H1 (cell line): ENCODE measurements around the gene KTN1. TPM values are rescaled to one million over a fixed set of nuclear protein-coding genes. Genes with fewer than 3 reads are reported as not detected.

Experiments used
- CTCF ChIA-PET: fragments of 300-600 bp; sonication (Branson Sonifier 250); formaldehyde crosslinking; loops from one replicate; lab custom pipeline; 2021; ENCODE audit not compliant: partially characterized antibody; lab: Charles Lee
- POLR2A ChIA-PET: fragments of 300-600 bp; sonication (Branson Sonifier 250); formaldehyde crosslinking; loops from one replicate; lab custom pipeline; 2021; ENCODE audit warnings: inconsistent platforms; ENCODE audit not compliant: partially characterized antibody; lab: Charles Lee
- DNase-seq, 2 experiments: peaks; one replicate each; pipeline versions ENCODE4 v3.0.0 to v3.0.0-alpha.2; 2010 to 2022; ENCODE audit warnings: low spot score in 2 of 2, low read depth in 1 of 2, mixed read lengths in 1 of 2
- FAIRE-seq: peaks from 2 replicates; lab custom pipeline; 2011; peaks lifted over from hg19 to GRCh38; lab: Jason Lieb, UNC
- H2AFZ ChIP-seq: 2 replicates; pipeline ENCODE4 v1.8.1; 2012; ENCODE audit warnings: low read length, inconsistent platforms
- H2AK5ac ChIP-seq: 2 replicates; pipeline ENCODE4 v1.6.1; 2013; ENCODE audit warnings: low read depth, low read length
- H2BK120ac ChIP-seq: replicated peaks from 2 replicates; pipeline ENCODE3; 2013; ENCODE audit warnings: low read depth, low read length, inconsistent platforms
- H2BK12ac ChIP-seq: 2 replicates; pipeline ENCODE4 v1.6.1; 2013; ENCODE audit warnings: low read depth, low read length
- H2BK15ac ChIP-seq: 2 replicates; pipeline ENCODE4 v1.6.1; 2013; ENCODE audit warnings: low read length
- H2BK20ac ChIP-seq: 2 replicates; pipeline ENCODE4 v1.6.1; 2013; ENCODE audit warnings: low read length
- H2BK5ac ChIP-seq: 2 replicates; pipeline ENCODE4 v1.6.1; 2013; ENCODE audit warnings: low read depth, low read length
- H3K14ac ChIP-seq: 2 replicates; pipeline ENCODE4 v1.6.1; 2013; ENCODE audit warnings: inconsistent platforms; ENCODE audit not compliant: insufficient read length
- H3K18ac ChIP-seq: 2 replicates; pipeline ENCODE4 v1.6.1; 2013; ENCODE audit warnings: low read length; ENCODE audit errors: extremely low read depth
- H3K23ac ChIP-seq: 2 replicates; pipeline ENCODE4 v1.6.1; 2013; ENCODE audit warnings: inconsistent platforms; ENCODE audit not compliant: insufficient read length
- H3K23me2 ChIP-seq: 2 replicates; pipeline ENCODE4 v1.6.1; 2013; ENCODE audit warnings: low read depth, low read length
- H3K27ac ChIP-seq: 2 replicates; pipeline ENCODE4 v1.6.1; 2011; ENCODE audit warnings: low read depth, low read length, inconsistent platforms
- H3K27me3 ChIP-seq, 4 experiments: replicated peaks in 1 of 4; 1 replicate in 1 of 4; 2 replicates in 3 of 4; pipeline versions ENCODE4 v1.6.1 to v1.8.1; 2011 to 2013; ENCODE audit warnings: low read length in 3 of 4, mild to moderate bottlenecking in 3 of 4, inconsistent platforms in 2 of 4, mixed read lengths in 2 of 4, moderate library complexity in 1 of 4; ENCODE audit not compliant: control insufficient read depth in 3 of 4, insufficient read depth in 3 of 4; ENCODE audit errors: extremely low read depth in 1 of 4
- H3K36me3 ChIP-seq, 4 experiments: 2 replicates each; pipeline versions ENCODE4 v1.6.1 to v1.8.1; 2011 to 2013; ENCODE audit warnings: mild to moderate bottlenecking in 4 of 4, low read length in 3 of 4, moderate library complexity in 2 of 4, control low read depth in 1 of 4, inconsistent platforms in 1 of 4; ENCODE audit not compliant: insufficient read depth in 4 of 4, control insufficient read depth in 2 of 4
- H3K4ac ChIP-seq: replicated peaks from 2 replicates; pipeline ENCODE3; 2013; ENCODE audit warnings: low read length, low read depth, mixed read lengths, inconsistent platforms; ENCODE audit not compliant: insufficient read length
- H3K4me1 ChIP-seq, 4 experiments: replicated peaks in 1 of 4; 1 replicate in 1 of 4; 2 replicates in 3 of 4; pipeline versions ENCODE4 v1.6.1 to v1.8.1; 2011 to 2013; ENCODE audit warnings: low read length in 3 of 4, inconsistent platforms in 2 of 4, mixed read lengths in 1 of 4; ENCODE audit not compliant: insufficient read depth in 4 of 4, control insufficient read depth in 3 of 4
- H3K4me2 ChIP-seq, 2 experiments: 2 replicates each; pipeline versions ENCODE4 v1.6.1 to v1.8.1; 2011 to 2013; ENCODE audit warnings: low read depth in 2 of 2, low read length in 2 of 2, control low read depth in 1 of 2, inconsistent platforms in 1 of 2, mild to moderate bottlenecking in 1 of 2; ENCODE audit not compliant: insufficient read depth in 1 of 2
- H3K4me3 ChIP-seq, 4 experiments: fragments of 200-600, 300-600 bp in 1 of 4; sonication (generic), shearing (Covaris generic), sonication (Bioruptor Twin) in 1 of 4; 2 replicates each; pipeline versions ENCODE4 v1.5.1 to v1.8.1; 2011 to 2016; ENCODE audit warnings: low read length in 4 of 4, low read depth in 3 of 4, control low read depth in 2 of 4, inconsistent platforms in 2 of 4, mild to moderate bottlenecking in 2 of 4, mixed read lengths in 1 of 4, moderate library complexity in 1 of 4; ENCODE audit not compliant: insufficient read depth in 2 of 4; ENCODE audit errors: extremely low read depth in 1 of 4
- H3K56ac ChIP-seq: replicated peaks from 2 replicates; pipeline ENCODE3; 2013; ENCODE audit warnings: low read depth, mild to moderate bottlenecking, mixed read lengths, low read length, inconsistent platforms; ENCODE audit not compliant: insufficient read length
- H3K79me1 ChIP-seq: 2 replicates; pipeline ENCODE4 v1.6.1; 2013; ENCODE audit warnings: low read depth, low read length, control low read depth
- H3K79me2 ChIP-seq, 2 experiments: 2 replicates each; pipeline versions ENCODE4 v1.6.1 to v1.8.1; 2012 to 2013; ENCODE audit warnings: low read length in 2 of 2, mild to moderate bottlenecking in 2 of 2, inconsistent platforms in 1 of 2; ENCODE audit not compliant: insufficient read depth in 2 of 2, control insufficient read depth in 1 of 2
- H3K9ac ChIP-seq, 4 experiments: replicated peaks in 1 of 4; 1 replicate in 1 of 4; 2 replicates in 3 of 4; pipeline versions ENCODE4 v1.6.1 to v1.8.1; 2011 to 2013; ENCODE audit warnings: low read depth in 3 of 4, low read length in 3 of 4, control low read depth in 2 of 4, mild to moderate bottlenecking in 2 of 4, moderate library complexity in 2 of 4, inconsistent platforms in 1 of 4; ENCODE audit errors: extremely low read depth in 1 of 4
- H3K9me3 ChIP-seq, 2 experiments: 2 replicates each; pipeline versions ENCODE4 v1.6.1 to v1.8.1; 2012 to 2013; ENCODE audit warnings: mild to moderate bottlenecking in 2 of 2, moderate library complexity in 2 of 2, control low read depth in 1 of 2, inconsistent platforms in 1 of 2, low read depth in 1 of 2, low read length in 1 of 2, mixed read lengths in 1 of 2; ENCODE audit not compliant: insufficient read depth in 2 of 2
- H4K20me1 ChIP-seq, 2 experiments: replicated peaks in 1 of 2; 2 replicates each; pipeline versions ENCODE3 to v1.8.1; 2011 to 2013; ENCODE audit warnings: inconsistent platforms in 2 of 2, low read length in 2 of 2, mild to moderate bottlenecking in 1 of 2; ENCODE audit not compliant: insufficient read depth in 2 of 2, control insufficient read depth in 1 of 2
- H4K5ac ChIP-seq: 2 replicates; pipeline ENCODE4 v1.6.1; 2013; ENCODE audit warnings: low read length, low read depth, mixed read lengths, inconsistent platforms; ENCODE audit not compliant: insufficient read length
- H4K8ac ChIP-seq: 2 replicates; pipeline ENCODE4 v1.8.0; 2013; ENCODE audit warnings: mild to moderate bottlenecking, moderate library complexity, low read length, inconsistent platforms; ENCODE audit not compliant: insufficient read depth; ENCODE audit errors: extremely low read depth
- H4K91ac ChIP-seq: replicated peaks from 2 replicates; pipeline ENCODE3; 2013; ENCODE audit warnings: low read length, mixed read lengths, inconsistent platforms; ENCODE audit not compliant: insufficient read length
- BCL11A ChIP-seq, 2 experiments: IDR thresholded peaks; one replicate each; pipeline ENCODE4 v1.6.1; 2011; ENCODE audit warnings: low read depth in 2 of 2, low read length in 2 of 2, mild to moderate bottlenecking in 2 of 2
- CREB1 ChIP-seq: IDR thresholded peaks from 2 replicates; pipeline ENCODE4 v1.6.1; 2012; ENCODE audit warnings: inconsistent platforms
- FOSL1 ChIP-seq: IDR thresholded peaks from 2 replicates; pipeline ENCODE4 v1.6.1; 2011; ENCODE audit warnings: mild to moderate bottlenecking, low read depth, low read length, moderate library complexity; ENCODE audit not compliant: insufficient read depth
- GABPA ChIP-seq: IDR thresholded peaks from 2 replicates; pipeline ENCODE4 v1.6.1; 2011; ENCODE audit warnings: mild to moderate bottlenecking, low read length, moderate library complexity, borderline replicate concordance; ENCODE audit not compliant: insufficient read depth
- GTF2F1 ChIP-seq: IDR thresholded peaks from 2 replicates; pipeline ENCODE4 v1.6.1; 2012; ENCODE audit warnings: low read depth, low read length, improper control_type of control experiment, borderline replicate concordance
- HDAC2 ChIP-seq, 2 experiments: fragments of 300-600 bp in 1 of 2; sonication (generic) in 1 of 2; IDR thresholded peaks; 2 replicates each; pipeline ENCODE4 v1.6.1; 2011 to 2012; ENCODE audit warnings: low read depth in 2 of 2, low read length in 2 of 2, mild to moderate bottlenecking in 2 of 2, moderate library complexity in 2 of 2, borderline replicate concordance in 1 of 2, inconsistent platforms in 1 of 2
- JUND ChIP-seq: IDR thresholded peaks from 2 replicates; pipeline ENCODE4 v1.6.1; 2011; ENCODE audit warnings: mild to moderate bottlenecking, improper control_type of control experiment, low read length
- KDM4A ChIP-seq: IDR thresholded peaks from one replicate; pipeline ENCODE4 v1.7.1; 2012; ENCODE audit warnings: low read depth, mild to moderate bottlenecking, moderate library complexity, low read length, inconsistent platforms; ENCODE audit not compliant: severe bottlenecking
- NANOG ChIP-seq: IDR thresholded peaks from 2 replicates; pipeline ENCODE4 v1.6.1; 2011; ENCODE audit warnings: low read length, low read depth, mild to moderate bottlenecking, inconsistent platforms; ENCODE audit not compliant: insufficient read depth, poor library complexity, severe bottlenecking
- POLR2AphosphoS5 ChIP-seq: IDR thresholded peaks from 2 replicates; pipeline ENCODE4 v1.6.1; 2011; ENCODE audit warnings: low read depth, low read length
- RFX5 ChIP-seq: IDR thresholded peaks from 2 replicates; pipeline ENCODE4 v1.6.1; 2011; ENCODE audit warnings: low read depth, low read length, improper control_type of control experiment, borderline replicate concordance
- RNF2 ChIP-seq: fragments of 200-900, 300-1000 bp; sonication (generic); IDR thresholded peaks from 2 replicates; pipeline ENCODE4 v1.7.1; 2016; ENCODE audit warnings: borderline replicate concordance, low read depth, mild to moderate bottlenecking, antibody characterized with exemption, low read length; ENCODE audit not compliant: poor library complexity, severe bottlenecking; ENCODE audit errors: missing control alignments
- SIX5 ChIP-seq: IDR thresholded peaks from 2 replicates; pipeline ENCODE4 v1.6.1; 2011; ENCODE audit warnings: mild to moderate bottlenecking, low read depth, low read length
- SP1 ChIP-seq: IDR thresholded peaks from 2 replicates; pipeline ENCODE4 v1.6.1; 2011; ENCODE audit warnings: low read depth, low read length
- TAF1 ChIP-seq: IDR thresholded peaks from 2 replicates; pipeline ENCODE4 v1.6.1; 2011; ENCODE audit warnings: mild to moderate bottlenecking, low read depth, low read length
- WGBS, 2 experiments: shearing (Covaris generic) in 1 of 2; methylation state at CpG; one replicate each; pipeline versions ENCODE4 v1.1.6 to v1.1.7; 2013 to 2015; ENCODE audit warnings: low lambda C conversion rate in 2 of 2, mixed read lengths in 2 of 2, inconsistent platforms in 1 of 2, low coverage in 1 of 2, missing lambda C conversion rate in 1 of 2; ENCODE audit not compliant: insufficient replicate concordance in 2 of 2, insufficient coverage in 1 of 2, insufficient read length in 1 of 2; ENCODE audit errors: extremely low coverage in 1 of 2, missing lambda C conversion rate in 1 of 2; 5-methylcytosine and 5-hydroxymethylcytosine counted together
- polyA plus RNA-seq, 7 experiments: library from polyadenylated mRNA; depleted of rRNA in 3 of 7; stranded (reverse) in 5 of 7; unstranded in 2 of 7; fragments of >200 nt in 5 of 7; fragments of 200-250 nt in 2 of 7; gene quantifications; 1 replicate in 5 of 7; 2 replicates in 1 of 7; 4 replicates in 1 of 7; pipeline versions ENCODE4 v1.2.1 to v1.2.3, GENCODE V29; 2011 to 2013; ENCODE audit warnings: missing spikeins in 2 of 7, mixed read lengths in 2 of 7
- total RNA-seq: library from RNA; stranded (reverse); fragmentation: NEBNext Ultra II Directional; extraction: Animal tissue kit (Norgen Biotek cat#: 25700); gene quantifications from 2 replicates; pipeline ENCODE4 v1.2.1, GENCODE V29; 2021

The KTN1 gene
- total and polyA plus RNA-seq, 2 of the 8 experiments (the other 6 are each of a cell fraction or from before 2014, with no cell fraction given), result 15.4 to 151 TPM

DNA sequence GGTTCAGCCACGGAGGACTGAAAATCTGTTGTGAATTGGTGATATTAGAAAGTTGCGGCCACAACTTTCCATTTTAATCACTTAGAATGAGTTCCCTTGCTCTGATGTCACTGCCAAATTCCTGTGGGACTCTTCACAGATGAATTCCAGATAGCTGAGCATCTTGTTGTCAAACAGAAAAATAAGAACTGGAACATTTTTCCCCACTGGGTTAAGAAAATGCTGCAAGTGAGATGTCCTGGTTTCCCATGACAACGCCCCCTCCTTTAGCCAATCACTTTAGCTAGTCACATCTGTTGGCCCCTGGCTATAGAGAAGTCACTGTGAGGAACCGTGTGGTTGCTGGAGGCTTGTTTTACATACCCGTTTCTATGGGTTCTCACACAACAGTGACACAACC is 135.9 kb downstream of the KTN1 start:
- Histone ChIP-seq H4K5ac (no peak overlapping the region), H4K8ac (no peak overlapping the region), H4K20me1 (no peaks in the 10 kb centered on the region), H3K79me2 (no peaks in the 10 kb centered on the region), H3K4me1 (no peaks in the 10 kb centered on the region; a peak in 1 of 7 replicates), H2AK5ac (no peak overlapping the region), H2AFZ (no peak overlapping the region), H3K18ac (no peak overlapping the region), H3K23ac (no peak overlapping the region), H3K4ac (no peak overlapping the region), H3K56ac (no peak overlapping the region), H3K4me2 (no peak overlapping the region), H3K79me1 (no peaks in the 10 kb centered on the region), H3K4me3 (no peak overlapping the region), H2BK15ac (no peak overlapping the region), H2BK5ac (no peak overlapping the region), H3K27ac (no peak overlapping the region), H3K9me3 (no peaks in the 10 kb centered on the region), H2BK20ac (no peak overlapping the region), H3K23me2 (no peaks in the 10 kb centered on the region), H4K91ac (no peak overlapping the region), H3K27me3 (no peaks in the 10 kb centered on the region), H3K14ac (no peak overlapping the region), H2BK12ac (no peak overlapping the region), H3K36me3 (no peaks in the 10 kb centered on the region), H2BK120ac (no peak overlapping the region), H3K9ac (no peak overlapping the region)
- DNase-seq, result no peak
- ChIA-PET CTCF (interaction anchor here (0.6 to 1.8 kb wide), 8 partner anchors 9 to 614 kb away, joined by 3 to 7 read pairs (median 3); no protein-coding TSS in a partner anchor), POLR2A (no interaction called here)
- WGBS, 2 experiments, result 87% methylated on average over 5 of the region's 5 CpGs; no CpG with 5 or more reads in 1 of the 2 experiments
- no peak for FAIRE-seq
- TF ChIP-seq JUND (no peak), KDM4A (no peak), NANOG (no peak), FOSL1 (no peak), GTF2F1 (no peak), GABPA (no peak), BCL11A (IDR thresholded peaks at IDR 0.05; ENCODE audit: low read depth in 2 of 2, low read length in 2 of 2) (no peak), TAF1 (no peak), SP1 (no peak), RFX5 (no peak), CREB1 (no peak), HDAC2 (IDR thresholded peaks at IDR 0.05; ENCODE audit: borderline replicate concordance in 1 of 2, low read depth in 2 of 2, low read length in 2 of 2) (no peak), POLR2AphosphoS5 (no peak), RNF2 (no peak), SIX5 (no peak)
